Head of caudate nucleus (tissue), 42 donors: ENCODE data around the gene RNF11.
"Not testable (repeated sequence)": the region's sequence is repeated elsewhere in the genome, so short reads cannot be mapped to it uniquely, and the experiment has no call there.

Experiments
- DNase-seq, 42 donors: peaks; one replicate each; pipeline versions ENCODE4 v3.0.0 to v3.0.0-alpha.2; 2020 to 2021; ENCODE audit warnings: mixed read lengths in 7 of 42
- intact Hi-C: fragments of 100-400 bp; cut with DNase I; formaldehyde crosslinking; loops from one replicate; pipeline ENCODE4 v1.15.0; 2022

Gene RNF11

GRCh38 chr1:51235673-51236530 is at the start of gene RNF11:
RNF11 (plus strand) TSS chr1:51236273; CDS start chr1:51236757, 484 bp downstream.
- intact Hi-C loops, result loop anchor here (10.0 kb wide), 1 partner anchor 639 kb away; the partner anchor contains the start of gene NRDC
- DNase-seq, result peak; percentile 86 to 98 (median 95)

- intact Hi-C loops, result loop anchor here (10.0 kb wide), 1 partner anchor 413 kb away; no protein-coding TSS in a partner anchor
- no peak for DNase-seq
These were observed 47.8 kb upstream of the RNF11 start for GRCh38 chr1:51188230-51188629.

GRCh38 chr1:51189421-51190073 is 46.5 kb upstream of the RNF11 start:
- DNase-seq, result peak in 37 of 42 donors; percentile 8 to 79 (median 43)
- intact Hi-C loops, result loop anchor here (5.0 to 10.0 kb wide), 2 partner anchors 108 to 415 kb away; no protein-coding TSS in a partner anchor

- intact Hi-C loops, result loop anchor here (5.0 kb wide), 1 partner anchor 106 kb away; no protein-coding TSS in a partner anchor
- DNase-seq, result no peak
These were observed 45.1 kb upstream of the RNF11 start for GRCh38 chr1:51190961-51191360.

GRCh38 chr1:51192213-51192843 is 43.7 kb upstream of the RNF11 start:
- intact Hi-C loops, result loop anchor here (5.0 kb wide), 1 partner anchor 105 kb away; no protein-coding TSS in a partner anchor
- DNase-seq, result peak; percentile 13 to 91 (median 74)

GRCh38 chr1:51193564-51193963 is 42.5 kb upstream of the RNF11 start:
- intact Hi-C loops, result loop anchor here (5.0 kb wide), 1 partner anchor 104 kb away; no protein-coding TSS in a partner anchor
- DNase-seq, result no peak

GRCh38 chr1:51203121-51203873 is 32.8 kb upstream of the RNF11 start:
- intact Hi-C loops, result no loop called here
- DNase-seq, result no peak

- intact Hi-C loops, result no loop called here
- DNase-seq, result no peak
These were observed 32.2 kb upstream of the RNF11 start for GRCh38 chr1:51203874-51204245.

- intact Hi-C loops, result no loop called here
- no peak for DNase-seq
These were observed 26.0 kb upstream of the RNF11 start for GRCh38 chr1:51210055-51210454.

- intact Hi-C loops, result no loop called here
- no peak for DNase-seq
These were observed 25.4 kb upstream of the RNF11 start for GRCh38 chr1:51210676-51211075.

GRCh38 chr1:51214615-51215131 is 21.4 kb upstream of the RNF11 start:
- no peak for DNase-seq
- intact Hi-C loops, result no loop called here

GRCh38 chr1:51215169-51215568 is 20.9 kb upstream of the RNF11 start:
- DNase-seq, result no peak
- intact Hi-C loops, result no loop called here

- intact Hi-C loops, result no loop called here
- DNase-seq, result no peak
These were observed 19.4 kb upstream of the RNF11 start for GRCh38 chr1:51216631-51217030.

GRCh38 chr1:51217101-51217500 is 19.0 kb upstream of the RNF11 start:
- no peak for DNase-seq
- intact Hi-C loops, result no loop called here

- intact Hi-C loops, result no loop called here
- DNase-seq, result no peak
These were observed 17.5 kb upstream of the RNF11 start for GRCh38 chr1:51218570-51218969.

GRCh38 chr1:51219022-51219421 is 17.1 kb upstream of the RNF11 start:
- intact Hi-C loops, result no loop called here

GRCh38 chr1:51221529-51221928 is 14.5 kb upstream of the RNF11 start:
- intact Hi-C loops, DNase-seq: not testable (repeated sequence)

More at GRCh38 chr1:51219022-51219421, 17.1 kb upstream of the RNF11 start:
- DNase-seq, result no peak

GRCh38 chr1:51222136-51222787 is 13.8 kb upstream of the RNF11 start:
- DNase-seq, result no peak
- intact Hi-C loops, result no loop called here
